GM20000 (cell line): Measurements from ENCODE around the gene AGK.
"Not testable (repeated sequence)": the region's sequence is repeated elsewhere in the genome, so short reads cannot be mapped to it uniquely, and the experiment has no call there.

ENCODE experiments used
- DNase-seq: peaks from one replicate; pipeline ENCODE4 v3.0.0; 2012; ENCODE audit warnings: low spot score
- CTCF ChIP-seq: IDR thresholded peaks from 2 replicates; pipeline ENCODE4 v1.5.1; 2012; ENCODE audit warnings: mild to moderate bottlenecking, control low read depth; ENCODE audit errors: extremely low read depth, missing control alignments

Gene AGK

DNA sequence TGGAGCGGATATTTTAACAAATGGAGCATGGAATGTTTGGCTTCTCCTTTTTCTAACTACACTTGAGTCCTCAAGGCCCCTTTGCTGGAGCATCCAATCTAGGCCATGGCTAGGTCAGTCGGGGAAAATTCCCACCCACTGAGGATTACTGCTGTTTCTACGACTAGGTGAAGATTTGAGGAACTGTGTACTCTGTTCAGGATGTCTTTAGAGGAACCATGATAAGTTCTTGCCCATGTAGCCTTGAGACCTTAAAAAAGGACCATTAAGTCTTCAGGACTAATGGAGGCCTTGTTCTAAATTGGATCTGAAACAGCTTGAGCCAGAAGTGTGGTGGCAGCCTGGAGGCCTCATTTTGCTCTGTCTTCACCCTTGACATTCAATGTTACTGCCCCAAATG, 6.2 kb downstream of the AGK start:
- no peak for TF ChIP-seq CTCF
- no peak for DNase-seq

GRCh38 chr7:141557831-141558531, 6.8 kb downstream of the AGK start:
- DNase-seq: not testable (repeated sequence)

DNA sequence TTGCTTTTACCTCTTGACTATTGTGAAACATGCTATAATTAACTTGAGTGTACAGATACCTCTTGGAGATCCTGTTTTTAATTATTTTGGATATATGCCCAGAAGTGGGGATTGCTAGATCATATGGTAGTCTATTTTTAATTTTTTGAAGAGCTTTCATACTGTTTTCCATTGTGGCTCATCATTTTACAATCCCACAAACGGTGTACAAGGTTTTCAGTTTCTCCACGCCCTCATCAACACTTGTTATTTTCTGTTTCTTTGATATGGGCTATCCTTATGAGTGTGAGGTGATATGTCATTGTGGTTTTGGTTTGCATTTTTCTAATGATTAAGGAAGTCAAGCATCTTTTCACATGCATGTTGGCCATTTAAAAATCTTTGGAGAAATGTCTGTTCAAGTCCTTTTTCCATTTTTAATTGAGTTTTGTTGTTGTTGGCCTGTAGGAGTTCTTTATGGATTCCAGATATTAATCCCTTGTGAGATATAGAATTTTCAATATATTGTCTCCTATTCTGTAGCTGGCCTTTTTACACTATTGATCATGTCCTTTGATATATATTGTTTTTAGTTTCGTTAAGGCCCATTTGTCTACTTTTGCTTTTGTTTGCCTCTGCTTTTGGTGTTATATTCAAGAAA, 7.5 kb downstream of the AGK start:
- no peak for DNase-seq

DNA sequence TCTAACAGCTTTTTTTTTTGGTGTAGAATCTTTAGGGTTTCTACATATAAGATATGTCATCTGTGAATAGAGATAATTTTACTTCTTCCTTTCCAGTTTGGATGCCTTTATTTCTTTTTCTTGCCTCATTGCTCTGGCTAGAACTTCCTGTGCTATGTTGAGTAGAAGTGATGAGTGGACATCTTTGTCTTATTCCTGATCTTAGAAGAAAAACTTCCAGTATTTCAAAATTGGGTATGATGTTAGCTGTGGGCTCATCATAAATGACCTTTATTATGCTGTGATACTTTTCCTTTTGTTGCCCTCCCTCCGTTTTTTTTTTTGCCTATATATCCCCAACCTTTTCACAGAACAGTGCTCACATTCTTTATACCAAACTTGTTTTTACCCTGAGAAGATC, 8.8 kb downstream of the AGK start:
- no peak for DNase-seq
- TF ChIP-seq CTCF: no peak

More for the DNA sequence above, 7.5 kb downstream of the AGK start:
- TF ChIP-seq CTCF: no peak

- no peak for DNase-seq
- no peak for TF ChIP-seq CTCF
These were observed 10.8 kb downstream of the AGK start for GRCh38 chr7:141562036-141562435.

DNA sequence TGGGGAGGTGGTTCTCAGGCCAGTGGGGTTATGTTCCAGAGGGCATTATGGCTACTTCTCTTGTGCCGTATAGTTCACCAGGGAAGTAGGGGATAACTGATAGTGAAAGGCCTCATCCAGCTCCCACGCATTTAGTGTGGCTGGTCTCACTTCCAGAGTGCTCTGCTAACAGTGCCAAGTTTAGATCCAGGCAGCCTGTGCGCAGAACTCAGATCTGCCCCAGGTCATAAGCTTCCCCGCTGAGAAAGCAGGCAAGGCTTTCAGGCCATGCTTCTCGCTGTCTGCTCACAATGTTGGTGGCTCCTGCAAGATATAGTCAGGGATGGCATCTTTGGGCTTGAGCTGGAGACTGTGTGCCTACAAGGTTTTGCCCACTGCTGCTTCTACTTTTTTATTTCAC, 11.3 kb downstream of the AGK start:
- DNase-seq: no peak
- TF ChIP-seq CTCF: no peak

- no peak for TF ChIP-seq CTCF
- no peak for DNase-seq
These were observed 11.8 kb downstream of the AGK start for GRCh38 chr7:141562972-141563371.
